Loucy (cell line): Measurements from ENCODE around the gene EDARADD.

ENCODE experiments used
- H2AFZ ChIP-seq: fragments of 200-600 bp; sonication (generic); 2 replicates; pipeline ENCODE4 v1.6.0; 2016; ENCODE audit warnings: antibody characterized with exemption, mild to moderate bottlenecking, low read length, moderate library complexity
- H3F3A ChIP-seq: fragments of 200-600 bp; 2 replicates; pipeline ENCODE4 v1.6.0; 2016; ENCODE audit warnings: antibody characterized with exemption, low read depth, mild to moderate bottlenecking
- H3K27me3 ChIP-seq: fragments of 200-600 bp; sonication (generic); 2 replicates; pipeline ENCODE4 v1.6.1; 2014; ENCODE audit warnings: low read length, mild to moderate bottlenecking; ENCODE audit not compliant: insufficient read depth, poor library complexity, severe bottlenecking
- H3K36me3 ChIP-seq: fragments of 200-600 bp; sonication (generic); 2 replicates; pipeline ENCODE4 v1.6.1; 2016; ENCODE audit warnings: low read length; ENCODE audit not compliant: insufficient read depth
- H3K4me1 ChIP-seq: fragments of 200-600 bp; sonication (generic); 2 replicates; pipeline ENCODE4 v1.5.1; 2014; ENCODE audit warnings: low read length, mild to moderate bottlenecking; ENCODE audit not compliant: insufficient read depth, poor library complexity, severe bottlenecking
- H3K4me2 ChIP-seq: fragments of 200-600 bp; sonication (generic); 2 replicates; pipeline ENCODE4 v1.6.0; 2014; ENCODE audit warnings: antibody characterized with exemption, low read length, low read depth, mild to moderate bottlenecking; ENCODE audit not compliant: poor library complexity, severe bottlenecking
- H3K4me3 ChIP-seq: fragments of 200-600 bp; sonication (generic); 2 replicates; pipeline ENCODE4 v1.5.1; 2014; ENCODE audit warnings: low read length, mild to moderate bottlenecking, mixed read lengths; ENCODE audit not compliant: poor library complexity, severe bottlenecking
- H3K79me2 ChIP-seq: fragments of 200-600 bp; sonication (generic); 2 replicates; pipeline ENCODE4 v1.6.1; 2014; ENCODE audit warnings: low read length; ENCODE audit not compliant: insufficient read depth
- H3K9ac ChIP-seq: fragments of 200-600 bp; sonication (generic); 2 replicates; pipeline ENCODE4 v1.6.0; 2014; ENCODE audit warnings: mild to moderate bottlenecking, low read depth, low read length, moderate library complexity; ENCODE audit not compliant: poor library complexity, severe bottlenecking
- H3K9me2 ChIP-seq: fragments of 200-600 bp; sonication (generic); replicated peaks from 2 replicates; pipeline ENCODE4 v1.6.1; 2016; ENCODE audit warnings: low read depth, low read length, mixed read lengths
- H3K9me3 ChIP-seq: fragments of 200-600 bp; sonication (generic); 2 replicates; pipeline ENCODE4 v1.6.1; 2014; ENCODE audit warnings: mild to moderate bottlenecking, antibody characterized with exemption, low read length, low read depth; ENCODE audit not compliant: insufficient read depth
- H4K20me1 ChIP-seq: fragments of 200-600 bp; sonication (generic); 2 replicates; pipeline ENCODE4 v1.6.0; 2014; ENCODE audit warnings: antibody characterized with exemption, low read length, mild to moderate bottlenecking; ENCODE audit not compliant: insufficient read depth, poor library complexity, severe bottlenecking
- EZH2phosphoT487 ChIP-seq: fragments of 200-600 bp; IDR thresholded peaks from 2 replicates; pipeline ENCODE4 v1.6.1; 2018; ENCODE audit warnings: antibody characterized with exemption, mild to moderate bottlenecking, moderate library complexity, borderline replicate concordance
- TF ChIP-seq, protein P1 (sequence below): fragments of 200-600 bp; sonication (generic); conservative IDR thresholded peaks from 2 replicates; pipeline ENCODE4 v1.5.1; 2014; ENCODE audit warnings: mild to moderate bottlenecking, antibody characterized with exemption, low read length

Gene EDARADD

DNA sequence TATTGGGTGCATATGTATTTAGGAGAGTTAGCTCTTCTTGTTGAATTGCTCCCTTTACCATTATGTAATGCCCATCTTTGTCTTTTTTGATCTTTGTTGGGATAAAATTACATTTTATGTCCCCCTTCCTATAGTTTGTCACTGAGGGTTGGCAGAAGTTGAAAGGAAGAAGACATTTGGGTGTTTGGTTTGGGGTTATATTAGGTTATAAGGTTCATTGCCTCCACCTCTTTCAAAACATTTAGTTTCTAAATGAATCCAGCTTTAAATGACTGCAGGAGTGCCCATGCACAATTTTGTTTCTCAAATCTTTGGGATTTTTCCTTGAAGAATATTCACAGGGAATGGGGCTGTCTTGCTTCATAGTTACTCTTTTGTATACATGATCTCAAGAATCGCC is 115.1 kb downstream of the EDARADD start:
- H3K9me2 ChIP-seq, result no peaks in the 10 kb centered on the region
- H3K9me3 ChIP-seq, result no peaks in the 10 kb centered on the region
- TF ChIP-seq, protein P1, sequence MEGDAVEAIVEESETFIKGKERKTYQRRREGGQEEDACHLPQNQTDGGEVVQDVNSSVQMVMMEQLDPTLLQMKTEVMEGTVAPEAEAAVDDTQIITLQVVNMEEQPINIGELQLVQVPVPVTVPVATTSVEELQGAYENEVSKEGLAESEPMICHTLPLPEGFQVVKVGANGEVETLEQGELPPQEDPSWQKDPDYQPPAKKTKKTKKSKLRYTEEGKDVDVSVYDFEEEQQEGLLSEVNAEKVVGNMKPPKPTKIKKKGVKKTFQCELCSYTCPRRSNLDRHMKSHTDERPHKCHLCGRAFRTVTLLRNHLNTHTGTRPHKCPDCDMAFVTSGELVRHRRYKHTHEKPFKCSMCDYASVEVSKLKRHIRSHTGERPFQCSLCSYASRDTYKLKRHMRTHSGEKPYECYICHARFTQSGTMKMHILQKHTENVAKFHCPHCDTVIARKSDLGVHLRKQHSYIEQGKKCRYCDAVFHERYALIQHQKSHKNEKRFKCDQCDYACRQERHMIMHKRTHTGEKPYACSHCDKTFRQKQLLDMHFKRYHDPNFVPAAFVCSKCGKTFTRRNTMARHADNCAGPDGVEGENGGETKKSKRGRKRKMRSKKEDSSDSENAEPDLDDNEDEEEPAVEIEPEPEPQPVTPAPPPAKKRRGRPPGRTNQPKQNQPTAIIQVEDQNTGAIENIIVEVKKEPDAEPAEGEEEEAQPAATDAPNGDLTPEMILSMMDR, result no peak
- TF ChIP-seq EZH2phosphoT487, result no peak
- no peak overlapping the region for H2AFZ ChIP-seq
- H3K36me3 ChIP-seq, result no peaks in the 10 kb centered on the region
- no peaks in the 10 kb centered on the region for H3F3A ChIP-seq
- no peak overlapping the region for H3K9ac ChIP-seq
- H3K4me3 ChIP-seq, result no peak overlapping the region
- no peaks in the 10 kb centered on the region for H4K20me1 ChIP-seq
- H3K4me2 ChIP-seq, result no peak overlapping the region
- no peaks in the 10 kb centered on the region for H3K4me1 ChIP-seq
- H3K79me2 ChIP-seq, result no peaks in the 10 kb centered on the region
- H3K27me3 ChIP-seq, result no peaks in the 10 kb centered on the region

DNA sequence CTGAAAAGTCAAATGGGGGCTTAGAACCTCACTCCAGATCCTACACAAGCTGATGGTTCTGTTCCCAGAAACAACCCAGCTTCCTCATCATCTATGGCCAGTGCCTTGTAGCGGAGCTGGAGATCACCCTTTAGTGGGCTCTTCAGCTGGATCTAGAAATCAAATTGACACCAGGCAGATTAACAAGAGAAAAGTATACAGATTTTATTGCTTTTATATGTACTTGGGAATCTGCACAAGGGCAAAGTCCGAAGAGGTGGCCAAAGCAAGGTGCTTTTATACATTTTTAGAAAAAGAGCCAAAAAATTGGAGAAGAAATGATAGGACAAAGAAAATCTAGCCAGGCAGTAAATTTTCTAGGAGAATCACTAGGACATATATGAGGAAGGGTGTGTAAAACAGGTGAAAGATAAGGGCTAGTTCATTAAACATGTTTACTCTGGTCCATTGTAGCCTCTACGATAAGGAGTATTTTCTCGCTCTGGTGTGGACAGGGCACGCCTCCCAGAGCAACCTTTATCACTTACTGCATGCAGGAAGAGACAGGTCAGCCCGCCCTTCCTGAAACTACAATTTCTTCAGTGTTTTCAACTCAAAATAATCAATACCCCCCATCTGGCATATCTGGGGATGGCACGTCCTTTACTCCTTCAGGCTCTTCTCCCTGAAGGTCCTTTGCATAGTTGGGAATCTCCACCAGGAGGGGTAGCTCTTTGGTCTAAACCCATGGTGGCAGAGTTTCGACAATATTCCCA is 115.7 kb downstream of the EDARADD start:
- H3F3A ChIP-seq, result no peaks in the 10 kb centered on the region
- H4K20me1 ChIP-seq, result no peaks in the 10 kb centered on the region
- no peaks in the 10 kb centered on the region for H3K4me1 ChIP-seq
- H3K4me3 ChIP-seq, result no peak overlapping the region
- H3K9ac ChIP-seq, result no peak overlapping the region
- H2AFZ ChIP-seq, result no peak overlapping the region
- no peak overlapping the region for H3K4me2 ChIP-seq
- TF ChIP-seq EZH2phosphoT487, result no peak
- TF ChIP-seq, protein P1, result no peak
- no peaks in the 10 kb centered on the region for H3K9me2 ChIP-seq
- no peaks in the 10 kb centered on the region for H3K36me3 ChIP-seq
- H3K27me3 ChIP-seq, result no peaks in the 10 kb centered on the region
- no peaks in the 10 kb centered on the region for H3K79me2 ChIP-seq
- no peaks in the 10 kb centered on the region for H3K9me3 ChIP-seq

DNA sequence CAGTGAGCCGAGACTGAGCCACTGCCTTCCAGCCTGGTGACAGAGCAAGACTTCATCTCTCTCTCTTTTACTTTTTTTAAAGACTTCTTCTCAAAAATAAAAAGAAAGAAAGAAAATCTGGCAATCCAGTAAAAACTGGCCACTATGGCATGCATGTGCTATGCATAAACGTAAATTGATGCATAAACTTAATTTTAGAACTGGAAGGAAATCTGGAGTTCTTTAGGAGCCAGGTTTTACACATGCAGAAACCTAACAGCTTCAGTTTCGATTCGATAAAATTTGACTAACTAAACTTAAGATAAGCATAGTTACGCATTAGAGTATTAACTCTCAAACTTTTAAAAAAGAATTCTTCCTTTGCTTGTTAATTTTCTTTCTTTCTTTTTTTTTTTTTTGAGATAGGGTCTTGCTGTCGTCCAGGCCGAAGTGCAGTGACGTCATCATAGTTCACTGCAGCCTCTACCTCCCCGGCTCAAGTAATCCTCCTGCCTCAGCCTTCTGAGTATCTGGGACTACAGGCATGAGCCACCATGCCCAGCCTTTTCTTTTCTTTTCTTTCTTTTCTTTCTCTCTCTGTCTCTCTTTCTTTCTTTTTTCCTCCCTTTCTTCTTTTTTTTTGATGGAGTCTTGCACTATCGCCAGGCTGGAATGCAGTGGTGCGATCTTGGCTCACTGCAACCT is 117.8 kb downstream of the EDARADD start:
- Histone ChIP-seq H3K4me1 (no peaks in the 10 kb centered on the region), H3K27me3 (no peaks in the 10 kb centered on the region), H4K20me1 (no peaks in the 10 kb centered on the region), H3K4me2 (no peak overlapping the region), H3K9me3 (no peaks in the 10 kb centered on the region), H3K36me3 (no peaks in the 10 kb centered on the region), H3K79me2 (no peaks in the 10 kb centered on the region), H3F3A (no peaks in the 10 kb centered on the region), H3K9me2 (no peaks in the 10 kb centered on the region), H3K9ac (no peak overlapping the region), H3K4me3 (no peak overlapping the region), H2AFZ (no peak overlapping the region)
- TF ChIP-seq, protein P1, result no peak
- TF ChIP-seq EZH2phosphoT487, result no peak
